Activated CD4-positive, alpha-beta T cell treated with anti-CD3 and anti-CD28 coated beads, Interleukin-2, amount 50 U/mL, for 1 hour (primary cell): ENCODE results near the gene USHBP1.
A peak's percentile ranks its signal among the peaks of the same experiment; 100 is the strongest.

Experiments used
- DNase-seq: peaks from one replicate; pipeline ENCODE4 v3.0.0-alpha.2; 2020

The USHBP1 gene

GRCh38 chr19:17262557-17262956, 2.0 kb downstream of the USHBP1 start:
- no peak for DNase-seq

- DNase-seq = peak; percentile 90
Observed at GRCh38 chr19:17260842-17261325, 3.7 kb downstream of the USHBP1 start.

- DNase-seq = no peak
Observed at GRCh38 chr19:17259934-17260333, 4.6 kb downstream of the USHBP1 start.

- no peak for DNase-seq
Observed at GRCh38 chr19:17259118-17259780, 5.3 kb downstream of the USHBP1 start.

GRCh38 chr19:17256130-17256529, 8.4 kb downstream of the USHBP1 start:
- no peak for DNase-seq

- no peak for DNase-seq
Observed at GRCh38 chr19:17255150-17255621, 9.4 kb downstream of the USHBP1 start.

- no peak for DNase-seq
Observed at GRCh38 chr19:17254636-17255035, 9.9 kb downstream of the USHBP1 start.

GRCh38 chr19:17249887-17250548, 14.5 kb downstream of the USHBP1 start:
- DNase-seq = no peak

GRCh38 chr19:17248011-17248776, 16.4 kb downstream of the USHBP1 start:
- DNase-seq = no peak

GRCh38 chr19:17246681-17247425, 17.7 kb downstream of the USHBP1 start:
- DNase-seq = no peak

GRCh38 chr19:17245535-17245984, 19.0 kb downstream of the USHBP1 start, which contains the start of gene NR2F6:
Gene NR2F6 (minus strand): TSS chr19:17245919. CDS start chr19:17245220, 699 bp downstream.
- no peak for DNase-seq

- DNase-seq = no peak
Observed at GRCh38 chr19:17244618-17245534, 19.7 kb downstream of the USHBP1 start.

- no peak for DNase-seq
Observed at GRCh38 chr19:17243830-17244617, 20.5 kb downstream of the USHBP1 start.

- no peak for DNase-seq
Observed at GRCh38 chr19:17243211-17243829, 21.2 kb downstream of the USHBP1 start.

GRCh38 chr19:17242431-17243208, 21.9 kb downstream of the USHBP1 start:
- DNase-seq = no peak

- DNase-seq = no peak
Observed at GRCh38 chr19:17240826-17241399, 23.6 kb downstream of the USHBP1 start.

- no peak for DNase-seq
Observed at GRCh38 chr19:17240062-17240752, 24.3 kb downstream of the USHBP1 start.
